SHP77 treated with DMSO at 0.1 percent for 48 hours (cell line): ENCODE data around the gene VWA3A.
A peak's percentile ranks its signal among the peaks of the same experiment; 100 is the strongest.
"Not testable (repeated sequence)": the region's sequence is repeated elsewhere in the genome, so short reads cannot be mapped to it uniquely, and the experiment has no call there.

ENCODE experiments used
- DNase-seq: peaks from one replicate; lab custom pipeline; 2025; lab: John Stamatoyannopoulos, UW

The VWA3A gene

DNA sequence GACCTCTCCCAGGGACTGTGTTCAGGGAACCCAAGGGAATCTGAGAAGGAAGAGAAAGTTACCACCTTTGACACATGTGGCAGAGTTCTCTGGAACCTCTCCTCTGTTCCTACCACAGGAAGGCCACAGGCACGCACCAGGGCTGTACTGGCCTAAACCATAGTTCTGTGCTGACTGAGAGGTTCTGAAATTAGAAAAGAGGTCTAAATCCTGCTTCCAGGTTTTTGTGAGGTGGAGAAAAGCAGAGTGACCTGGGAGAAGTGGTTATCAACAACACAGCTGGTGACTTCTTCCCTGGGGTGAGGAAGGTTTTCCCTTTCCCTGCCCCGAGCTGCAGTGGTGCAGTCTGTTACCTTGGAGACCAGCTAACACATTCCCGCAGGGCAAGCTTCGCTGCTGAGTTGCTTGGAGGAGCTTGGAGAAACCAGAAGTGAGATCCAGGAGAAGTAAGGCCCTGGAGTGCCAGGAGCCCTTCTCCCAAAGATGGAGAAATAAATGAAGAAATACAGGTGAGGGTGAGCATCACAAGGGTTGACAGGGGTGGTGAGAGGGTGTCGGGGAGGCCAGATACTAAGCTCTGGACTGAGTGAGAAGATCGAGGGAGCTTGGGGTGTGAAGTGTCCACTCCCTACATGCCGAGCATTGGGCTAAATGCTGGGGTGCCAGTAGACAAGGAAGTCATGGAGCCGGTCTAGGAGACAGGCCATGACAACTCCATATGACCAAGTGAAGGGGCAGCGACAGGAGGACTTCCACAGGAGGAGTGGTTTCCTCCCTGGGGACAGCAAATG, at the start of gene VWA3A:
VWA3A (plus strand) TSS at position 399 of the 791 bp plus-strand sequence; CDS start at position 496, 97 bp downstream.
- DNase-seq = no peak

GRCh38 chr16:22043882-22044281, 48.5 kb upstream of the VWA3A start:
- DNase-seq = not testable (repeated sequence)

- DNase-seq = not testable (repeated sequence)
Observed at GRCh38 chr16:22045888-22046287, 46.5 kb upstream of the VWA3A start.

DNA sequence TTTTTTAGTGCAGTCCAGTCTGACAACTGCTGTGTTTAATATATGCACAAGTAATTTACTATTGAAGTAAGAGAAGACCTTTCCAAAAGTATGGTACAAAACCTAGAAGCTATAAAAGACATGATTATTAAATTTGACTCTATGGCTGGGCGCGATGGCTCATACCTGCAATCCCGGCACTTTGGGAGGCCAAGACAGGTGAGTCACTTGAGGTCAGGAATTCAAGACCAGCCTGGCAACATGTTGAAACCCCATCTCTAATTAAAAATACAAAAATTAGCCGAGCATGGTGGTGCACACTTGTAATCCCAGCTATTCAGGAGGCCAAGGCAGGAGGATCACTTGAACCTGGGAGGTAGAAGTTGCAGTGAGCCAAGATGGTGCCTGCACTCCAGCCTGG, 41.4 kb upstream of the VWA3A start:
- DNase-seq = no peak

DNA sequence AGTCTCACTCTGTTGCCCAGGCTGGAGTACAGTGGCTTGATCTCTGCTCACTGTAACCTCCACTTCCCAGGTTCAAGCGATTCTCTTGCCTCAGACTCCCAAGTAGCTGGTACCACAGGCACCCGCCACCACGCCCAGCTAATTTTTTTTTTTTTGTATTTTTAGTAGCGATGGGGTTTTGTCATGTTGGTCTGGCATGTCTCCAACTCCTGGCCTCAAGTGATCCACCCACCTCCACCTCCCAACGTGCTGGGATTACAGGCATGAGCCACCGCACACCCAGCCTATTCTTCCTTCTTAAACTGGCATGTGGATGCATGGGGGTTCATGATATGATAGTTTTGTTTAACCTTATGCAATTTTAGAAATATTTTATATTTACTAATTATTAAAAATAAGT, 39.4 kb upstream of the VWA3A start:
- DNase-seq = no peak

DNA sequence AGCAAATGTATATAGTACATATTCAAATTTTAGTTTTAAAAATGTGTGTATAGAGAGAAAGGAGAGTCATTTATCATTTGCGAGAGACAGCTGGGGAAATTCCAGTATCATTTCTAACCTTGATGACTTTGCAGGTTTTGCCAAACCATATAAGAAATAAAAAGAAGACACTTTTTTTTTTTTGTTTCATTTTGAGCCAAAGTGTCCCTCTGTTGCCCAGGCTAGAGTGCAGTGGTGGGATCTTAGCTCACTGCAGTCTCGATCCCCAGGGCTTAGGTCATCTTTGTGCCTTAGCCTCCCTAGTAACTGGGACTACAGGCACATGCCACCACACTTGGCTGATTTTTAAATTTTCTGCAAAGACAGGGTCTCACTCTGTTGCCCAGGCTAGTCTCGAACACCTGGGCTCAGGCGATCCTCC, 38.4 kb upstream of the VWA3A start:
- no peak for DNase-seq

DNA sequence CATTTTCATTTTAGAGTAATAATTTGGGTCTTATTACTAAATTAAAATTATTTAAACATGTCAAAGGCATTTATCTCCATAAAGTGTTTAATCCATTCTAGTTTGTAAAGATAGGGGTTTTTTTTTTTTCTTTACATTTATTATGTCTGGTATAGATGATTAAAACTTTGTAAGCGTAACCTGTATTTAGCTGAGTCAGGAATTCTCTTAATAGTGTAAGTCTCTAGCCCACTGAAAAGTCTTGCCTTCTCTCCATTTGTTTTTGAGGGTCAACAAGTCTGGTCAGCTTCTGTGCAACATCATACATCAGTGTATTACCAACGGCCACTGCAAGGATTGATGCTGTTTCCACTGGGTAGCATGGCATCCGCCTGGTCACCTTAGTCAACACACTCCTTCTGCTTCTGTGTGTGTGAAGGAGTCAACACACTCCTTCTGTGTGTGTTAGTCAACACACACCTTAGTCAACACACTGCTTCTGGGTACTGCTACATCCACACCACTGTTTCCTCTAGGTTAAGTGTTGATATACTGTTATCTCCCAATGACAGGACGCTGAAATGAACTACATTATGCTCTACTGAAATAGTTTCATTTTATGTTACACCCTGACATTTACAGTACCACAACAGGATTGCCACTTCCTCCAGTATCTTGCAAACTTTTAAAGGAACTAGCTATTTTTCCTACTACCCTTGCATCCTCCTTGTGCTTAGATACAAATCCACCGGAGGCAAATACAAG, 37.3 kb upstream of the VWA3A start:
- no peak for DNase-seq

GRCh38 chr16:22055881-22056280, 36.5 kb upstream of the VWA3A start:
- no peak for DNase-seq

DNA sequence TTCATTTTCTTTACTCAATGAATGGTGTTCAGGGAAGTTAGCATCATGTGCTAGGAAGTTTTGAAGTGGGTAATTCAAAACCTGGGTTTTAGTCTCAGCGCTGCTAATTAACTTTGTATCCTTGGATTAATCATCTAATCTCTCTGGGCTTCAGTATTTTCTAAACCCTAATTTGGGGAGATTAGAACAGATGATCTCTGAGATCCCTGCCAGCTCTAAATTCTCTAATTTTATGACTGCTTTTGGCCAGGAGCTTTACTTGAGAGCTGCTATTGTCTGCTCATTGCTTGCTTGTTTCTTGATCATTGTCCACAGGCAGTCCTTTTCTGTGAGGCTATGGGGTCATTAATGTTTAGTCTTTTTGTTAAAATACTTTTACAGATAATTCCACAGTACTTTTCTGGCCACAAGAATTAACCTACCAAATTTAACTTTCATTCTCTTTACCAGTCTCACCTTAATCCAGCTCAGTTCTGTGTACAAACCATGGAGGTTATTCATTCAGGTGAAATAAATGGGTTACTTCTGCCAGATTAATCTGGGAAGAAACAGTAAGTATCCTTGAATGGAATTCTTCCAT, 28.4 kb upstream of the VWA3A start:
- DNase-seq = no peak

GRCh38 chr16:22065252-22065651, 27.1 kb upstream of the VWA3A start:
- DNase-seq = no peak

DNA sequence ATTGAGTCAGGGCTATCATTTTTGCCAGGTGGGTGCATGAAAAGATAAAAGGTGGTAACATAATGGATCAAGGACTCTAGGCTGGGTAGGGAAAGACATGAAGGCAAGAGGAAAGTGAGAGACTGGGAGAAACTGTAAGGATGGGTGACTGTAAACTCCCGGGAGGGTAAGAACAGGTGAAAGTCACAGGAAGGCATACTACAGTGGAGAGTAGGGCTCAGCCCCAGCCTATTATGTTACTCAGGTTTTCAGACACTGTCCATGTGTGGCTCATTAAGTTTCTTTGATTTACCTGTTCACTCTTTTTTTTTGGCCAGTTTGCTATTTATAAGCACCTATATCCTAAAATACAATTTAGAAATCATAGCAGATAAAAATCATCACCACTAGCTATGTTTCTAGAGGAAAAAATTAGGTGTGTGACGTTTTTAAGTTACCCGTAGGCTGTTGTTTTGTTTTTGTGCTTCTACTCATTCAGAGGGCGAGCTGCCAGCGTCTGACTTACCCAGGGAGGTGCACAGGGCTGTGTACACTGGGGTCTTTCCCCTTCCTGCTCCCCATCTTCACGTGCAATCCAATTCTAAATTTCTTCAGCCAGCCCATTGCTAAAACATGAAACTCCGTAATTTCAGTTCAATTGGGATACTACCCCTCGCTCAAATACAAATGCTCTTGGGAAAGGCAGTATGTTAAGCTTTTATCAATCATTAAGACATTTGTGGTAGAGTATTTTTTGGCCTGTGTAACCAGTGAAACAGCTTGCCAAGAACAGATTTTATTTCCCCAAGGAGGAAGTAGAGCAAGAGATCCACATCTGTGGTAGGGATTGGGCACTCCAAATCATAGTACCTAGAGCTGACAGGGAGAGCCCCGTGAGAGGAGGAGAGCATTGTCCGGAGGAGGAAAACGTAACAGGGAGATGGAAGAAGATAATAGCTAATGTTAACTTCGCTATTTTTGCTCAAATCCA, 21.7 kb upstream of the VWA3A start:
- no peak for DNase-seq

GRCh38 chr16:22071331-22071910, 20.9 kb upstream of the VWA3A start:
- DNase-seq = no peak

GRCh38 chr16:22073350-22073749, 19.0 kb upstream of the VWA3A start:
- DNase-seq = no peak

DNA sequence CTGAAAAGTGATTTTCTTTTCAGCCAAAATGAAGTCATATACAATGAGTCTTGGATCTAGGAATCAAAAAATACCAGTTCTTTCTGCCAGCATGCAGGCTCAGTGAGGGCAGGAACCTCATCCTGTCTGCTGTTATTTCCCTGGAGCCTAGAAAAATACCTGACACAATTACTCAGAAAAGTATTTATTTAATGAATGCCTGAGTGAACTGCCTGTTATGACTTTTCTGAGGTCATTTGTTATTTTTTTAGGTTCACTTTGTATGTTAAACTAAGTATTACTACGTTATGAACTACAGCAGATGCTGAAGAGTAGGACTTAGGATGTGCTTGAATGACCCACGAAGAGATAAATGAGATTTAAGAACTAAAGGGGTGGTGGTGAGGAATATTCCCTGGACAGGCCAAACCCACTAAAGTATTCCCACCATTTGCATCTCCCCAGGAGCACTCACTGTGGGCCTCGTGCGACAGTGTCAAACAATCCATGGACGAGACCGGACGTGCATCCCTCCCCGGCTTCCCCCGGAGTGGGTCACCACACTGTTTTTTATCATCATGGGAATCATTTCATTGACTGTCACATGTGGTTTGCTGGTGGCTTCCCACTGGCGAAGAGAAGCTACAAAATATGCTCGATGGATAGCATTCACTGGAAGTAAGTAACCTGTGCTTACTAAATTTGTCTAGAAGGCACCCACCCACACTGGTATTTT, 17.1 kb upstream of the VWA3A start:
- DNase-seq = no peak

DNA sequence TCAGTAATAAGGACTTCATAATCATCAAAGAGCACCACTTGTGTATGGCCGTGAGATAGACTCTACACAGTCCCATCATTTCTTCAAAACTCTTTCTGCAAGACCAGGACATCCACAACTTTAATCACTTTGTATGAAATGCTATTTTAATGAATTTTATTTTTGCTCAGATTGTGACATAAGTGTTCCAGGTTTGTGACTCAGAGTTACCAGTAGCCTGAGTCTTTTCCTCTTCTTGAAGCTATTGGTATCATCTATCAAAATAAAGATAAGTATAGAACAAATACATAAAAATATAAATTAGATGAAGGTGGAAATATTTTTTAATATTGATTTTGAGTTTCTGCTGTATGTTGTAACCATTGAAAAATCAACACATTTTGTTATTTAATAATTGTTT, 16.6 kb upstream of the VWA3A start:
- no peak for DNase-seq

DNA sequence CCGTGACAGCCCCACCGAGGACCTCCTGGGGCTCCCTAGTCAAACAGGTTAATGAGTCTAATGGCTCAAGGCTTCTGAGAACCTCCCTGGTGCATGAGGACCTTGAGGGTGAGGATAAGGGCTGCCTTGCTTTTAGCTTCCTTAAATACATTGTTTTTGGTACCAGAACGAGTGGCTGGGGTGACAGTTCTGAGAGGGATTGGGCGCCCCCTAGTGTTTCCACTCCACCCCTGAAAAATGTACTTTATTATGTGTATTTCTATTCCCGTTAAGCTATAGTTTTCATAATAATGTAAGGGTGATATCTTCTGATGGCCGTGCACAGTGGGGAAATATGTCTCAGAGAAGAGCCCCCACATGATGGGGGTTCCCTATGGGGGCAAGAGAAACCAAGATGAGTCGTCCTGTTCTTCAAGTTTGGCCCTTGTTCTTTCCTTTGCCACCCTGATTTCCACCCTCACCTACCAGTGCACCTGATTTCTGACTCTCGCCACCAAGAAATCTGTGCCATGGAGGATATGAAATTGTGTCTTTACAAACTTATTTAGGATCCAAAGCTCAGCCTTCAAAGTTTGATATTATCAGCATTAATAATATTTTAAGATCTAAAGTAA, 14.5 kb upstream of the VWA3A start:
- peak; percentile 7 for DNase-seq

DNA sequence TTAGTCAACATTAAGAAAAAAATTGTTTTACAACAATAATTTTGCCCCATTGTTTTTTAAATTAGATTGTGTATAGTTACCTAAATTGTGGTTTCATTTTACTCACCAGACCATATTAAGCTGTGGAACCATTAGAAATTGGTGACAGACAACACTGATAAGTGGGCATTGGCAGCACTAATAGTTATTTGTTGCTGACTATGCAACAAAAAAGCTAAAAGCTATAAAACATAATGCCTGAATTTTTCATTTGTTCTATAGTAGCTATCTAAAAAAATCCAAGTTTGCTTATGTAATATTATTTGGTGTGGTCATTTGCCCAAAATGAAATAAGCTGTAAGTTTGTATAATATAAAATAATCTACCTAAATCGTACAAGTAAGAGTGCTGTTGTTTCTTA, 13.7 kb upstream of the VWA3A start:
- DNase-seq = no peak

DNA sequence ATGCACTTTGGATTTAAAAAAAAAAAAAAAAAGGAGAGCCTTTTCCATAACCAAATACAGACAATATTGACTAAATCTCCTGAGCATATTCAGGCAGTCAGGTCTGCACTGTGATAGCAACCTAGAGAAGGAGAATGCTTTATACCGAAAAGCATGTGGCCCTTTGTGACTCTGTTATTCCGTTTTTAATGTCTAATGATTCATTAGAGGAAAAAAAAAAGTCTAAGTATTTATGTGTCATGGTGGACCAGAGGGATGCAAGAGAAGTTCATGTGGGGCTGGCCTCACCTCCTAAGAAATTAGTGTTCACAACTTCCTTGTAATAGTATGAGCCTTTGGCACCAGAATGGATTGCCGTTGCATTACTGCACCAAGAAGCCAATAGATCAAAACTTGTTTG, 11.3 kb upstream of the VWA3A start:
- no peak for DNase-seq

- DNase-seq = no peak
Observed at GRCh38 chr16:22086440-22086839, 5.9 kb upstream of the VWA3A start.

GRCh38 chr16:22088642-22089041, 3.7 kb upstream of the VWA3A start:
- DNase-seq = no peak
